GM12878 (cell line): ENCODE measurements around the gene MYH10. TPM values are rescaled to one million over a fixed set of nuclear protein-coding genes. Genes with fewer than 3 reads are reported as not detected.
A peak's percentile ranks its signal among the peaks of the same experiment; 100 is the strongest.

Experiments
- BACH1 ChIP-seq: fragments of 450-650 bp; IDR thresholded peaks from 2 replicates; pipeline ENCODE4 v1.6.1; 2017; ENCODE audit warnings: mild to moderate bottlenecking, borderline replicate concordance
- CTCF ChIP-seq, 3 experiments: IDR thresholded peaks in 2 of 3; conservative IDR thresholded peaks in 1 of 3; 2 replicates each; pipeline ENCODE4 v1.5.1; 2011; ENCODE audit warnings: low read depth in 3 of 3, low read length in 3 of 3, mild to moderate bottlenecking in 3 of 3, control low read depth in 2 of 3, moderate library complexity in 2 of 3, inconsistent platforms in 1 of 3, mixed read lengths in 1 of 3; ENCODE audit not compliant: control insufficient read depth in 2 of 3, insufficient read depth in 1 of 3; ENCODE audit errors: extremely low read depth in 1 of 3
- CUX1 ChIP-seq: IDR thresholded peaks from 2 replicates; pipeline ENCODE4 v1.6.1; 2012; ENCODE audit warnings: improper control_type of control experiment, low read depth, low read length; ENCODE audit not compliant: insufficient replicate concordance
- DPF2 ChIP-seq: fragments of 450-650 bp; IDR thresholded peaks from 2 replicates; pipeline ENCODE4 v1.6.1; 2017; ENCODE audit warnings: mild to moderate bottlenecking
- EED ChIP-seq: sonication (generic); IDR thresholded peaks from 2 replicates; pipeline ENCODE4 v1.6.1; 2016; ENCODE audit warnings: antibody characterized with exemption, low read depth
- FOS ChIP-seq: IDR thresholded peaks from 3 replicates; pipeline ENCODE4 v1.6.1; 2011; ENCODE audit warnings: borderline replicate concordance; ENCODE audit not compliant: insufficient read length; ENCODE audit errors: extremely low read depth
- HSF1 ChIP-seq: fragments of 150-350 bp; IDR thresholded peaks from 2 replicates; pipeline ENCODE4 v1.6.1; 2014; ENCODE audit warnings: mild to moderate bottlenecking, low read depth, low read length
- MLLT1 ChIP-seq: fragments of 450-650 bp; IDR thresholded peaks from 2 replicates; pipeline ENCODE4 v1.6.1; 2016; ENCODE audit warnings: mild to moderate bottlenecking
- MYB ChIP-seq: fragments of 150-350 bp; IDR thresholded peaks from 2 replicates; pipeline ENCODE4 v1.6.1; 2014; ENCODE audit warnings: mild to moderate bottlenecking, low read depth, low read length, borderline replicate concordance
- NR2C2 ChIP-seq: IDR thresholded peaks from 2 replicates; pipeline ENCODE4 v1.6.1; 2011; ENCODE audit warnings: borderline replicate concordance, low read depth; ENCODE audit not compliant: control insufficient read depth, insufficient read length
- RAD51 ChIP-seq: fragments of 450-650 bp; IDR thresholded peaks from 2 replicates; pipeline ENCODE4 v1.6.1; 2016; ENCODE audit warnings: moderate library complexity, mild to moderate bottlenecking, inconsistent platforms
- RCOR1 ChIP-seq: conservative IDR thresholded peaks from 2 replicates; pipeline ENCODE4 v1.6.1; 2012; ENCODE audit warnings: low read depth, low read length, improper control_type of control experiment
- SKIL ChIP-seq: fragments of 450-650 bp; IDR thresholded peaks from 2 replicates; pipeline ENCODE4 v1.6.1; 2017; ENCODE audit warnings: mild to moderate bottlenecking, low read depth, inconsistent platforms; ENCODE audit not compliant: poor library complexity, severe bottlenecking
- SREBF1 ChIP-seq: IDR thresholded peaks from 2 replicates; pipeline ENCODE4 v1.6.1; 2012; ENCODE audit warnings: mild to moderate bottlenecking, low read length
- STAT3 ChIP-seq: IDR thresholded peaks from 2 replicates; pipeline ENCODE4 v1.6.1; 2011; ENCODE audit warnings: low read depth, low read length, improper control_type of control experiment
- TCF3 ChIP-seq: IDR thresholded peaks from 2 replicates; pipeline ENCODE4 v1.6.1; 2012; ENCODE audit warnings: low read depth, mild to moderate bottlenecking, low read length, borderline replicate concordance; ENCODE audit not compliant: insufficient read depth
- ZNF217 ChIP-seq: fragments of 450-650 bp; IDR thresholded peaks from 2 replicates; pipeline ENCODE4 v1.6.1; 2017; ENCODE audit warnings: antibody characterized with exemption, mild to moderate bottlenecking
- polyA plus RNA-seq, 11 experiments: library from polyadenylated mRNA; depleted of rRNA in 4 of 11; unstranded in 6 of 11; stranded (reverse) in 5 of 11; fragments of >200 nt; fragmentation: Nextera tagmentation in 4 of 11; fragmentation: Illumina TruSeq in 1 of 11; extraction: Ambion mirVana in 4 of 11; extraction: Trizol in 1 of 11; gene quantifications; 1 replicate in 1 of 11; 2 replicates in 10 of 11; pipeline versions ENCODE4 v1.2.1 to v1.2.3, GENCODE V29; 2011 to 2016; ENCODE audit warnings: inconsistent platforms in 2 of 11, missing spikeins in 2 of 11, low read depth in 1 of 11
- total RNA-seq, 4 experiments: library from RNA; depleted of rRNA in 3 of 4; stranded (reverse); fragments of >200 nt in 3 of 4; fragmentation: Illumina TruSeq in 1 of 4; extraction: Trizol in 1 of 4; gene quantifications; 2 replicates each; pipeline versions ENCODE4 v1.2.1 to v1.2.3, GENCODE V29; 2013 to 2021

MYH10 gene
- total and polyA plus RNA-seq, 10 of the 15 experiments (the other 5 are each of a cell fraction or from before 2014, with no cell fraction given), result 0.33 to 7.1 (median 1.0) TPM

GRCh38 chr17:8630802-8631553 lies 453 bp upstream of the MYH10 start (continued):
- TF ChIP-seq CUX1 (no peak), TCF3 (no peak), BACH1 (0 out of 2 replicates have a peak, but pooled peaks have one; percentile 25), HSF1 (no peak), RCOR1 (no peak), MLLT1 (no peak), DPF2 (peak; percentile 96), SKIL (no peak), SREBF1 (no peak), MYB (no peak), ZNF217 (no peak), FOS (peak; percentile 74), STAT3 (no peak), CTCF (IDR thresholded peaks at IDR 0.05 in 2 of 3, conservative IDR thresholded peaks at IDR 0.05 in 1 of 3; ENCODE audit: control insufficient read depth in 2 of 3, extremely low read depth in 1 of 3, insufficient read depth in 1 of 3, low read depth in 3 of 3, low read length in 3 of 3) (peak in 2 of 3 experiments; percentile 7 to 22; a peak in 2 of 6 replicates), RAD51 (no peak), EED (no peak), NR2C2 (no peak)
